ENCODE results near the gene TRIM9.
A peak's percentile ranks its signal among the peaks of the same experiment; 100 is the strongest.

DNA sequence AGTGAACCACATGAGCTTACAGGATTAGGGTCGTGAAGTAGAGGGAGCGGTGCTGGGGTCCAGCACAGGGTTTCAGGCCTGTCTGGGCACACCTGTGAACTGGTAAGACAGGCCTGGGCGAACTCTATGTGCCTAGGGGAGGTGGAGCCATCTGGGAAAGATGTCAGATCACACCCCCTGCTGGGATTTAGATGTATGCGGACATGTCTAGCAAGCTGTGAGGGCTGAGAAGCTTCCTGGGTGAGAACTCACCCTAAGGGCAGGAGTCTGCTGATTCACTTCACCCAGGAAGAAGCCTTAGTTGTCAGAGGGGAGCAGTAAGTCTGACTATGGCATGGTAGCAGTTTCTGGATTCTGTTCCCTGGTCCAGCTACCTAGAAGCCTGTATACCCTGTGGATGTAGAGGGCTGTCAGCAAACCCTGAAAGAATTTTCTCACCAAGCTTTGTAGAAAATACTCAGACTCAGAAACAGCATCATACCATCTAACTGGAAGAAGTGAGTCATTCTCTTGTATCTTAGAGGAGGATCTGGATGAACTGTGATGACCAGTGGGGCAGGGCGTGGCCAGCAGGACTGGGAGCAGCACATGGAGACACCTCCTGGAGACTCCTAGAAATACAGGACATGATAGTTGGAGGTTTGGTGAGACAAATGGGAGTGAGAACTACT is 139.4 kb downstream of the TRIM9 start:
- TF ChIP-seq, protein P1, sequence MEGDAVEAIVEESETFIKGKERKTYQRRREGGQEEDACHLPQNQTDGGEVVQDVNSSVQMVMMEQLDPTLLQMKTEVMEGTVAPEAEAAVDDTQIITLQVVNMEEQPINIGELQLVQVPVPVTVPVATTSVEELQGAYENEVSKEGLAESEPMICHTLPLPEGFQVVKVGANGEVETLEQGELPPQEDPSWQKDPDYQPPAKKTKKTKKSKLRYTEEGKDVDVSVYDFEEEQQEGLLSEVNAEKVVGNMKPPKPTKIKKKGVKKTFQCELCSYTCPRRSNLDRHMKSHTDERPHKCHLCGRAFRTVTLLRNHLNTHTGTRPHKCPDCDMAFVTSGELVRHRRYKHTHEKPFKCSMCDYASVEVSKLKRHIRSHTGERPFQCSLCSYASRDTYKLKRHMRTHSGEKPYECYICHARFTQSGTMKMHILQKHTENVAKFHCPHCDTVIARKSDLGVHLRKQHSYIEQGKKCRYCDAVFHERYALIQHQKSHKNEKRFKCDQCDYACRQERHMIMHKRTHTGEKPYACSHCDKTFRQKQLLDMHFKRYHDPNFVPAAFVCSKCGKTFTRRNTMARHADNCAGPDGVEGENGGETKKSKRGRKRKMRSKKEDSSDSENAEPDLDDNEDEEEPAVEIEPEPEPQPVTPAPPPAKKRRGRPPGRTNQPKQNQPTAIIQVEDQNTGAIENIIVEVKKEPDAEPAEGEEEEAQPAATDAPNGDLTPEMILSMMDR (conservative IDR thresholded peaks at IDR 0.05 in 1 of 2, IDR thresholded peaks at IDR 0.05 in 1 of 2; ENCODE audit: low read depth in 1 of 2, low read length in 2 of 2), result peak; percentile 35 to 56
- no peak for TF ChIP-seq EZH2 (IDR thresholded peaks at IDR 0.05; ENCODE audit: low read length, missing control alignments)
